Peyer's patch (tissue), 4 donors: ENCODE data around the gene MTMR10. TPM values are rescaled to one million over a fixed set of nuclear protein-coding genes. Genes with fewer than 3 reads are reported as not detected.

Source experiments
- DNase-seq, 3 donors: peaks; one replicate each; pipeline ENCODE4 v3.0.0-alpha.2; 2017 to 2019
- H3K27ac ChIP-seq, 4 donors: fragments of 200-600 bp; sonication (generic); one replicate each; pipeline ENCODE4 v1.5.1; 2016 to 2019
- H3K27me3 ChIP-seq, 2 donors: fragments of 200-600 bp; sonication (generic); one replicate each; pipeline ENCODE4 v1.5.1; 2019
- H3K36me3 ChIP-seq, 3 donors: fragments of 200-600 bp; sonication (generic); one replicate each; pipeline ENCODE4 v1.5.1; 2016 to 2019
- H3K4me1 ChIP-seq, 4 donors: fragments of 200-600 bp; sonication (generic); one replicate each; pipeline ENCODE4 v1.5.1; 2016 to 2019
- H3K4me3 ChIP-seq, 4 donors: fragments of 200-600 bp; sonication (generic); 1 replicate in 3 of 4; 2 replicates in 1 of 4; pipeline ENCODE4 v1.5.1; 2016 to 2019; ENCODE audit warnings: mild to moderate bottlenecking in 1 of 4
- H3K9me3 ChIP-seq, 4 donors: fragments of 200-600 bp; sonication (generic); one replicate each; pipeline ENCODE4 v1.5.1; 2016 to 2019; ENCODE audit warnings: mild to moderate bottlenecking in 1 of 4
- POLR2A ChIP-seq, 2 donors: fragments of 450-650 bp; IDR thresholded peaks; one replicate each; pipeline ENCODE4 v1.5.1; 2017; ENCODE audit warnings: antibody characterized with exemption in 2 of 2, mild to moderate bottlenecking in 2 of 2, moderate library complexity in 2 of 2
- total RNA-seq, 4 donors: library from RNA; depleted of rRNA; stranded (reverse); fragments of >200 nt; gene quantifications; one replicate each; pipeline ENCODE4 v1.1.0, GENCODE V29; 2016
- TF ChIP-seq, protein P1 (sequence below), 6 experiments: fragments of 450-650 bp in 4 of 6; fragments of 200-600 bp in 2 of 6; sonication (generic) in 1 of 6; IDR thresholded peaks; one replicate each; pipeline ENCODE4 v1.5.1; 2017 to 2019; ENCODE audit warnings: antibody characterized with exemption in 6 of 6, mild to moderate bottlenecking in 3 of 6, moderate library complexity in 1 of 6

The MTMR10 gene
- total RNA-seq, 4 donors from 2014 or later: 42.9 to 56.4 (median 48.9) TPM

DNA sequence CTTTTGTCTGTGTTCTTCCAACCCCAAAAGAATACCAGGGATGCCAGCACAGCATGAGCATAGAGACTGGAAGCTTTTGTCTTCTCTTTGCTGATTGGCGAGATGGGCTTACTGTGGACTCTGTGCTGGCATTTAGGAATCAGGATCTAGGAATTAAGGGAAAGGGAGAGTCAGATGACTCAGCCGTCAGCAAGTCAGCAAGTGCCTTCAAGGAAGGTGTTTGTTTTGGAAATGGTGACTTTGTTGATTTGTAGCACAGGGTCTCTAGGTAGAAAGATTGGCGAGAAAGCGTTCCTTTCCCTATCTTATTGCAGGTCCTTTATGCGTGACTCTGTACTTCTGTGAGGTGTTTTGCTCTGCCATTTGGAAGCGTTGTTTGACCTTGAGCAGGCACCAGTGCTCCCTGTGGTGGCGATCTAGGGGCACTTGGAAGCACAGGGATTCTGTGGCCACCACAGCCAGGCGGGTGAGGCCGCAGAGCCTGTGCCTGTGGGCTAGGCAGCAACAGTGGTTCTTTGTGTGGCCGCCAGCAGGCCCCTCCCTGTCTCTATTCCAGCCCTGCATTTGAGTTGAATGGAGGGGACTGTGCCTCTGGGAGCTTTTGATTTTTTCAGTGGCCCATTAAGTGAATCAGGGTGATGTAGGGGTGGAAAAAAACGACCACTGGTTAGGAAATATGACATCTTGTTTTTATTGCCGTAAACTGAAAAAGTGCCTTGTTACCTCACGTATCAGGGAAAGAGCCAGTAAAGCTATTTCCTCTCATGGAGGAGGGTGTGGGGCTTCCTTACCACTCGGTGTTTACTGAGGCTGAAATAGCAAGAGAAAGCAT lies 68.7 kb downstream of the MTMR10 start:
- Histone ChIP-seq H3K9me3 (no peaks in the 10 kb centered on the region), H3K27me3 (no peaks in the 10 kb centered on the region), H3K4me1 (no peaks in the 10 kb centered on the region), H3K36me3 (peaks cover 0 to 87% (median 0%) of the 10 kb centered on the region in 3 donors), H3K27ac (no peak overlapping the region), H3K4me3 (no peak overlapping the region)
- DNase-seq: no peak
- TF ChIP-seq POLR2A (IDR thresholded peaks at IDR 0.05): no peak
- TF ChIP-seq, protein P1, sequence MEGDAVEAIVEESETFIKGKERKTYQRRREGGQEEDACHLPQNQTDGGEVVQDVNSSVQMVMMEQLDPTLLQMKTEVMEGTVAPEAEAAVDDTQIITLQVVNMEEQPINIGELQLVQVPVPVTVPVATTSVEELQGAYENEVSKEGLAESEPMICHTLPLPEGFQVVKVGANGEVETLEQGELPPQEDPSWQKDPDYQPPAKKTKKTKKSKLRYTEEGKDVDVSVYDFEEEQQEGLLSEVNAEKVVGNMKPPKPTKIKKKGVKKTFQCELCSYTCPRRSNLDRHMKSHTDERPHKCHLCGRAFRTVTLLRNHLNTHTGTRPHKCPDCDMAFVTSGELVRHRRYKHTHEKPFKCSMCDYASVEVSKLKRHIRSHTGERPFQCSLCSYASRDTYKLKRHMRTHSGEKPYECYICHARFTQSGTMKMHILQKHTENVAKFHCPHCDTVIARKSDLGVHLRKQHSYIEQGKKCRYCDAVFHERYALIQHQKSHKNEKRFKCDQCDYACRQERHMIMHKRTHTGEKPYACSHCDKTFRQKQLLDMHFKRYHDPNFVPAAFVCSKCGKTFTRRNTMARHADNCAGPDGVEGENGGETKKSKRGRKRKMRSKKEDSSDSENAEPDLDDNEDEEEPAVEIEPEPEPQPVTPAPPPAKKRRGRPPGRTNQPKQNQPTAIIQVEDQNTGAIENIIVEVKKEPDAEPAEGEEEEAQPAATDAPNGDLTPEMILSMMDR (IDR thresholded peaks at IDR 0.05): no peak

- Histone ChIP-seq H3K27me3 (no peaks in the 10 kb centered on the region), H3K9me3 (no peaks in the 10 kb centered on the region), H3K27ac (no peak overlapping the region), H3K4me3 (no peak overlapping the region), H3K4me1 (no peaks in the 10 kb centered on the region), H3K36me3 (peaks cover 0 to 84% (median 0%) of the 10 kb centered on the region in 3 donors)
- DNase-seq: no peak
- TF ChIP-seq, protein P1 (IDR thresholded peaks at IDR 0.05): no peak
- TF ChIP-seq POLR2A (IDR thresholded peaks at IDR 0.05): no peak
These were observed 69.5 kb downstream of the MTMR10 start for GRCh38 chr15:30921781-30922479.

DNA sequence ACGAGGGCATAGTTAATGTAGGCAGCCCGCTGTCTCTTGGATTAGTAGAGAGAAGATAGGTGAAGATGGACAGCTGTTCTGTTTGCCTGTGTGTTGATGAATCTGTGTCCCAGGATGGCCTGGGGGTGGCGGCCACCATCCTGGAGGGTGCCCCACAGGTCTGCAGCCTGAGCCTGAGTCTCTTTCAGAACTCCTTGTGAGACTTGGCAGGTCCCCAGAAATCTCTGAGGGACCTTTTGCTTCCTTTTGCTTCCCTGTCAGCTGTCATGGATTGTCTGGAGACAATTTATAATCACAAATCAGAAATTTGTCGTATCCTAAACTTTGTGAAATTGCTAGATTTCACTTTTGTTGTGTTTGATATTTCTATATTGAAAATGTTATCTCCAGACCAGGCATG lies 70.3 kb downstream of the MTMR10 start:
- Histone ChIP-seq H3K27me3 (no peaks in the 10 kb centered on the region), H3K4me3 (no peak overlapping the region), H3K27ac (no peak overlapping the region), H3K36me3 (peaks cover 0 to 82% (median 0%) of the 10 kb centered on the region in 3 donors), H3K4me1 (no peaks in the 10 kb centered on the region), H3K9me3 (no peaks in the 10 kb centered on the region)
- DNase-seq: no peak
- TF ChIP-seq, protein P1 (IDR thresholded peaks at IDR 0.05): no peak
- no peak for TF ChIP-seq POLR2A (IDR thresholded peaks at IDR 0.05)

GRCh38 chr15:30919877-30920550 lies 71.4 kb downstream of the MTMR10 start:
- no peaks in the 10 kb centered on the region for H3K27me3 ChIP-seq
- no peak for DNase-seq
- no peak overlapping the region for H3K4me3 ChIP-seq
- H3K36me3 ChIP-seq: peaks cover 0 to 79% (median 0%) of the 10 kb centered on the region in 3 donors
- TF ChIP-seq, protein P1 (IDR thresholded peaks at IDR 0.05): no peak
- TF ChIP-seq POLR2A (IDR thresholded peaks at IDR 0.05): no peak
- no peaks in the 10 kb centered on the region for H3K9me3 ChIP-seq
- no peak overlapping the region for H3K27ac ChIP-seq
- no peaks in the 10 kb centered on the region for H3K4me1 ChIP-seq

DNA sequence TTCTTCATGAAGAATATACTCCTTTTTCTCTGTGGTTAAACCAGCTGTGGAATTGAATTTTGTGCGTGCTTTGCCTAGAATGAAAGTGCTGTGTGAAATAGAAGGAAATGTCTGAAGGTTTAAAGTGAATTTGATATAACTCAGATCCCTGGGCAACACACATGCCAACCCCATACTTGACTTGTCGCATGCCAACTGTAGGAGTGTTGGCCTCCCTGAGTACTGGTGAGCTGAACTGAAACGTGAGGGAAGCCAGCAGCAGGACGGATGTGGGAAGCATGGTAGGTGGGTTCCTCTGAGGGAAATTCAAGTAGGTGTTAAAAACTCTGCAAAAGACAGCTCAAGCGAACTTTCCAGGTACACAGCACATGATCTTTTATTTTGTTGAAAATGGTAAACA lies 73.1 kb downstream of the MTMR10 start:
- Histone ChIP-seq H3K27me3 (no peaks in the 10 kb centered on the region), H3K4me1 (no peaks in the 10 kb centered on the region), H3K4me3 (no peak overlapping the region), H3K36me3 (peaks cover 0 to 75% (median 0%) of the 10 kb centered on the region in 3 donors), H3K9me3 (no peaks in the 10 kb centered on the region), H3K27ac (no peak overlapping the region)
- DNase-seq: no peak
- TF ChIP-seq, protein P1 (IDR thresholded peaks at IDR 0.05): no peak
- no peak for TF ChIP-seq POLR2A (IDR thresholded peaks at IDR 0.05)
